ENCODE results near the gene METTL27.
"Not testable (repeated sequence)": the region's sequence is repeated elsewhere in the genome, so short reads cannot be mapped to it uniquely, and the experiment has no call there.

METTL27 gene

DNA sequence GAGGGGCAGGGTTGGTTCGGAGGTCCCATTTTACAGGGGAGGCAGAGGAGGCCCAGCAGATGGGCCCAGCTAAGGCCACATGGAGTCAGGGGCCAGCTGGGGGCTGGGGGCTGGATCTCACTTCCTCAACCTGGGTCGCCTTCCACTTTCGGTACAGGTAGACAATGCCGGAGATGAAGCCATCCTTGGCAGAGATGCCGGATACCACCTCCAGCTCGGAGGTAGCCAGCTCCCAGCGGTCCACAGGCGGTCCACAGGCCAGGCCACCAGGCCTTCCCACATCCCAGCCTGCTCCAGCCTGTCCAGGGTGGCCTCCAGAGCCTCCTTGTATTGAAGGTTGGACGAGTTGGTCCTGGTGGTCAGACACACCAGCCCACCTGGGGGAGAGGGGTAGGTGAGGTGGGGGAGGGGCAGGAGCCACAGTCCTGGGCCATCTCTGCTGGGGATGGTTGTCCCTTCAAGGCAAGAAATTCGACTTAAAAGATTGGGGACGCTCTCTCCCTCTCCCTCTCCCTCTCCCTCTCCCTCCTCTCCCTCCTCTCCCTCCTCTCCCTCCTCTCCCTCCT lies 7.6 kb downstream of the METTL27 start:
- DNase-seq, result no peak

DNA sequence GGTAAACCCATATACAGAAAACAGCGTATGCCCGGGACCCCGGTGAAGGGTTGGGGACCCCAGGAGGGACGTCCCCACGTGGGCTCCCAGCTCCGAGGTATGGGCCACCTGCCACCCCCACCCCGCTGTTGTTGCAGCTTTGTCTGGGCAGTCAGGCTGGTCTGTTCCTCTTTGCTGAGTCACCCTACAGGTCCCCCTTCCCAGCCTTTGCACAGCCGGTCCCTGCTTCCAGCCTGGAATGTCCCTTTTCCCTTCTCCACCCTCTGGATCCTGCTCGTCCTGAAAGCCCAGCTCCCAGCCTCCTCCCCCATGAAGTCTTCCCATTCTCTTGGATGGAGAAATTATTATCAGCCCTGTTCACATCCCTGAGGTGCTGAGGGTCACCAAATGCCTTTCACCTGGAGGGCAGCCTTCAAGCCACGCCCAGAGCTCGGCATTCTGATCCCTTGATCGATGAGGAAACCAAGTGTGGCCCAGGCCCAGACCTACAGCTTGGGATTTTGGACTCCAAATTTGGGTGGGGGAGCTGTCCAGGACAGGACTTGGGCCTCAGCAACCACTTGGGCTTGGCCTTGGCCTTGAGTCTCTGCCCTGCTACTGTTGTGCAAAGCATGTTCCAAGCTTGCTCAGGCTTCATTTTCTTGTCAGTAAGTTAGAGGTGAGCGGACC lies 8.9 kb downstream of the METTL27 start:
- DNase-seq, result no peak

- DNase-seq, result no peak
Observed at GRCh38 chr7:73832806-73833205, 9.5 kb downstream of the METTL27 start.

DNA sequence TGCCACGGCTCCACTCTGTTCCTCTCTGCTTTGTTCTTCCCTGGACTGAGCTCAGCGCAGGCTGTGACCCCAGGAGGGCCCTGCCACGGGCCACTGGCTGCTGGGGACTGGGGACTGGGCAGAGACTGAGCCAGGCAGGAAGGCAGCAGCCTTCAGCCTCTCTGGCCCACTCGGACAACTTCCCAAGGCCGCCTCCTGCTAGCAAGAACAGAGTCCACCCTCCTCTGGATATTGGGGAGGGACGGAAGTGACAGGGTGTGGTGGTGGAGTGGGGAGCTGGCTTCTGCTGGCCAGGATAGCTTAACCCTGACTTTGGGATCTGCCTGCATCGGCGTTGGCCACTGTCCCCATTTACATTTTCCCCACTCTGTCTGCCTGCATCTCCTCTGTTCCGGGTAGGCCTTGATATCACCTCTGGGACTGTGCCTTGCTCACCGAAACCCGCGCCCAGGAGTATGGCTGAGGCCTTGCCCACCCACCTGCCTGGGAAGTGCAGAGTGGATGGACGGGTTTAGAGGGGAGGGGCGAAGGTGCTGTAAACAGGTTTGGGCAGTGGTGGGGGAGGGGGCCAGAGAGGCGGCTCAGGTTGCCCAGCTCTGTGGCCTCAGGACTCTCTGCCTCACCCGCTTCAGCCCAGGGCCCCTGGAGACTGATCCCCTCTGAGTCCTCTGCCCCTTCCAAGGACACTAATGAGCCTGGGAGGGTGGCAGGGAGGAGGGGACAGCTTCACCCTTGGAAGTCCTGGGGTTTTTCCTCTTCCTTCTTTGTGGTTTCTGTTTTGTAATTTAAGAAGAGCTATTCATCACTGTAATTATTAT lies 10.3 kb downstream of the METTL27 start:
- DNase-seq, result no peak

GRCh38 chr7:73831584-73831833 lies 10.8 kb downstream of the METTL27 start:
- DNase-seq, result no peak

DNA sequence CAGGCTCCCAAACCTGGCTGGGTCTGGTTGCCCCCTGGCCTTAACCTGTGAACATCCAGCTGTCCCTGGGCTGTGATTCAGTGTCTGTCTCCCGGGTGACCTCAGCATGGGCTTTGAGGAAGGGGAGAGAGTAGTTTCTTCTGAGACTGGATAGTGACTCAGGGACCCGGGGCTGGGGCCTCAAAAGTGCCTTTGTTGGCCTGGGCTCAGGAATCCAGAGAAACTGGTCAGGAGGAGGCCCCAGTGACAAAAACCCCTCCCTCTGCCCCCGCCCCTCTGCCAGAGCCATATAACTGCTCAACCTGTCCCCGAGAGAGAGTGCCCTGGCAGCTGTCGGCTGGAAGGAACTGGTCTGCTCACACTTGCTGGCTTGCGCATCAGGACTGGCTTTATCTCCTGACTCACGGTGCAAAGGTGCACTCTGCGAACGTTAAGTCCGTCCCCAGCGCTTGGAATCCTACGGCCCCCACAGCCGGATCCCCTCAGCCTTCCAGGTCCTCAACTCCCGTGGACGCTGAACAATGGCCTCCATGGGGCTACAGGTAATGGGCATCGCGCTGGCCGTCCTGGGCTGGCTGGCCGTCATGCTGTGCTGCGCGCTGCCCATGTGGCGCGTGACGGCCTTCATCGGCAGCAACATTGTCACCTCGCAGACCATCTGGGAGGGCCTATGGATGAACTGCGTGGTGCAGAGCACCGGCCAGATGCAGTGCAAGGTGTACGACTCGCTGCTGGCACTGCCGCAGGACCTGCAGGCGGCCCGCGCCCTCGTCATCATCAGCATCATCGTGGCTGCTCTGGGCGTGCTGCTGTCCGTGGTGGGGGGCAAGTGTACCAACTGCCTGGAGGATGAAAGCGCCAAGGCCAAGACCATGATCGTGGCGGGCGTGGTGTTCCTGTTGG lies 11.4 kb downstream of the METTL27 start, which contains the start of gene CLDN4:
CLDN4 (plus strand) TSS at position 316 of the 903 bp plus-strand sequence; CDS start at position 522, 206 bp downstream.
- DNase-seq, result no peak

DNA sequence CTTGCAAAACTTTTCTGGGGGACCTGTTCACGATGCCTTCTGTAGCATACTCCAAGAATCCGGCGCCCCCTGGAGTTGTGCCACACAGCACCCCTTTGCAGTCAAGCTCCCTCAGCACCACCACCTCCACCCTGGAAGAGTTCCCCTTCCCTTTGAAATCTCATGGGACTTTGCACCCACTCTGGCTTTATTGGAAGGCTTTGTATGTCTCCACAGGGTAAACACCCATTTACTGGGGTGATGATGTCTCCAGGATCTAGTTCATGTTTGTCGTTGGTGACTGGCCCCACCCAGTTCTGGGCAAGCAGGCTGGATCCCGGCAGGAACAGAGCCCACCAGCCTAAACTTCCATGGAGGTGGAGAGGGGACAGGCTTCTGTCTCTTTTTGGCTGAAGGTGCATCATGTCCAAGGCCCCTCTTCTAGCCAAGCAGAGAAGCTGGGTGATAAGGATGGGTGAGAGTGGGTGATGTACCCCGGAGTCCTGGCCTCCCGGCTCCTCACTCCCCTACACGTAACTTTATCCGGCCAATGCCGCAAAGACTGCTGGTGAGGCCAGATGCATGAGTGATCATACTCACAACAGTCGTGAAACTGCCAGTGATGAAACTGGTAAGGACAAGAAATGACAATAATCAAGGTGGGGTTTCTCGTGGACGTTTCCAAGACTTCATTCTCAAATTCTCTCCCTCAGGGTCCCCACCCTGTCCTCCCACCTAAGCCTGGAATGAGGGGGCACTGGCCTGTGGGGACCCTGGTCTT lies 12.2 kb downstream of the METTL27 start:
- no peak for DNase-seq

DNA sequence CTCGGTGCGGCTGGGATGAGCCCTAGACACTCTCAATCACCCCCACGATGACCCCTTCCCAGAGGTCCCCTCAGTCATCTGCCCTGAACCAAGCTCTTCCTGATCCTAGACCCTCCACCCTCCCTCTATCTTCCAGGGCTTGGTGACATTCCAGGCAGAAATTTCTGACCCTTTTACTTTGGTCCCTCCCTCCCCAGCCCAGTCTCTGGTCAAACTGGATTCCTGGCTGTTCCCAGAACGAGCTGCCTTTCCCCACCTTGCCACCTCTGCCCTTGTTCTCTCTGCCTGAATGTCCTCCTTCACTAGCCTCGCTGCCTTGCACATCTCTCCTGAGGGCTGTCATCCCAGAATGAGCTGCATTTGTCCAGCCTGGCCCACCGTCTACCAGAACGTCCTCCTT lies 12.8 kb downstream of the METTL27 start:
- DNase-seq, result no peak

DNA sequence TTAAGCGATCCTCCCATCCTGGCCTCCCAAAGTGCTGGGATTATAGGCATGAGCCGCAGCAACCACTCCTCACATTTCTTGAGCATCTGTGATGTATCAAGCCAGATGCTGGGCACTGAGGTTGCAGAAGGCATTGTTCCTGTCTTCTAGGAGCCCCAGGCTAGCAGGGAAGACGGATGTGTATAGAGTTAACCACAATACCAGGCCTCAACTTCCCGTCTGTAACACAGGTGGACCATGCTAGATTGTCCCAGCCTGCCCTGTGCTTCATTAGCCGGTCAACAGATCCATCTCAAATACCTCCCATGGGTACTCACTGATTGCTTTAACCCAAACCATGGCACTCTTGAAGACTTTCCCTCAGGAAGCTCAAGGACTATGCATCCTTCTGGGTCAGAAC lies 13.3 kb downstream of the METTL27 start:
- DNase-seq, result no peak

DNA sequence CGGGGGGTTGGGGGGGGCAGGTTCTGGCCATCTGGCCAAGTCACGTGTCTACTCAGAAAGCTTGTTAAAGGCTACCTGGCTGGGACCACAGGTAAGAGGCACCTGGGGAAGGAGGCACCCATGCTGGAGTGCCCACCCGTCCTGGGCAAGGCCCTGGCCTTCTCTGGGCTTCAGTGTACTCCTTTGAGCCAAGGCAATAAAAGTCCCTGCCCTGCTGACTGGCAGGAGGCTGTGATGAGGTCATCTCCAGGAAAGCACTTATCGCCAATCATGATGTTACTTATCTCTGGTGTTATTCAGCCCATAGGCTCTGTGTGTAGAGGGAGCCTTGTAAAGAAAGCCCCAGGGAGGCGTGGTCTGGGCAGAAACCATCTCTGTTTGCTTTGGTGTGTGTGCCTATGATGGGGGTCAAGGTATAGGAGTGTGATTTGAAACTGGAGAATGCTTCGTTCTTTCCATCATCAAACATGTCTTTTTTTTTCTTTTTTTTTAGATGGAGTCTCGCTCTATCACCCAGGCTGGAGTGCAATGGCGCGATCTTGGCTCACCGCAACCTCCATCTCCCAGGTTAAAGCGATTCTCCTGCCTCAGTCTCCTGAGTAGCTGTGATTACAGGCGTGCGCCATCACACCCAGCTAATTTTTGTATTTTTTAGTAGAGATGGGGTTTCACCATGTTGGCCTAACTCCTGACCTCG lies 14.1 kb downstream of the METTL27 start:
- DNase-seq, result peak; percentile 19

DNA sequence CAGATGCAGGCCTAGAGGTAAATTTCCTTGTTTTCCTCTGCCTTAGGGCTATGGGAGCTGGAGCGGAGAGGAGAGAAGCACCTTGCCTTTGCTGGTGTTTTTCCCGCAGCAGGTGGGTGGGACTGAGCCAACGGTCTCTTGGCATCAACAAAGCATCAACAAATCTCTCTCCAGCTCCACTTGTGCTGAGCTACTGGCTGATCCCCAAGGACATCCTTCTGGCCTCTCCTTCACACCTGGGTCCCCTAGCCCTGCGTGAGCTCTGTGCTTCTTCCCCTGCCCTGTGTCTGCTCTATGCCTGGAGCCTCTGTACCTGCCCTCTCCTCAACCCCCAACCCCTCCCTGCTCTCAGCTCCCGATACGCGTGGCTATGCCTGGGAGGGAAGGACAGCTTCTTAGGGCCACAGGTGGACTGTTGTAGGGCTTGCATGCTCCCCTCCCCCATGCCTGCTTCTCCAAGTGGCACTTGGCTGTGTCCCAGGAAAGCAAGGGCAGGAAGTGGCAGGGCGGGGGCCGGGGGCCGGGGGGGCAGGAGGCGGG lies 14.7 kb downstream of the METTL27 start:
- no peak for DNase-seq

DNA sequence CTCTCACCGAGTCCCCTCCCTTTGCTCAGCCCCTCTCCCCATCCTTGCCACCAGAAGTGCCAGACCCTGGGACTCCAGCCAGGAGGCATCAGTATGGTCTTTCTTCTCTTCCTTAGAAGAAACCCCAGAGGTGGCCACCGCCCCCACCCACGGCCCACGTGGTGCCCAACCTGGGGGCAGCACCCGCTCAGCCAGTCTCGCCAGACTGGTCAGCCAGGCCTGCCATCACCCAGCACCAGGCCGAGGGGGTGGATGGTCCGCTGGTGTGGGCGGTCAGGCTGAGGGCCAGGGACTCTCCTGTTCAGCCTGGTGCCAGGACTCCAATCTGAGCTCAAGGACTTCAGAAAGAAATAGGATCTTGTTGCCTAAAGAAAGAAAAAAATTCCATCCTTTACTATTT lies 17.3 kb downstream of the METTL27 start:
- no peak for DNase-seq

- DNase-seq, result no peak
Observed at GRCh38 chr7:73823873-73824592, 18.3 kb downstream of the METTL27 start.

DNA sequence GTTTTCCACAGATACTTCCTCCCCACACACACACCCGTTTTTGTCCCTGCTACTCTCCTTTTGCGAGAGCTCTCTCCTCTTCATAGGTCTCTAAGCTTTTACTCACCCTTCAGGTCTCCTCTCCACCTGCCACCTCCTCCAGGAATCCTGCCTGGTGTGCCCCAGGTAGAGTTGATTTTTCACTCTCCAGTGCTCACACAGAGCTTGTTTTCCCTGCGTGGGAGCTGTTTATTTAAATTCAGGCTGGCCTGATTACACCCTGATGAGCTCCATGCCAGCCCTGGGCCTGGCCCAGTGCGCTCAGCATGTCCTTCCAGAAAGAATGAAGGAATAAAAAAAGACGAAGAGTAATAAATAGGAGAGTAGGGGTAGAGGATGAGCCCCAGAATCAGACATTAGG lies 19.1 kb downstream of the METTL27 start:
- peak; percentile 18 for DNase-seq

DNA sequence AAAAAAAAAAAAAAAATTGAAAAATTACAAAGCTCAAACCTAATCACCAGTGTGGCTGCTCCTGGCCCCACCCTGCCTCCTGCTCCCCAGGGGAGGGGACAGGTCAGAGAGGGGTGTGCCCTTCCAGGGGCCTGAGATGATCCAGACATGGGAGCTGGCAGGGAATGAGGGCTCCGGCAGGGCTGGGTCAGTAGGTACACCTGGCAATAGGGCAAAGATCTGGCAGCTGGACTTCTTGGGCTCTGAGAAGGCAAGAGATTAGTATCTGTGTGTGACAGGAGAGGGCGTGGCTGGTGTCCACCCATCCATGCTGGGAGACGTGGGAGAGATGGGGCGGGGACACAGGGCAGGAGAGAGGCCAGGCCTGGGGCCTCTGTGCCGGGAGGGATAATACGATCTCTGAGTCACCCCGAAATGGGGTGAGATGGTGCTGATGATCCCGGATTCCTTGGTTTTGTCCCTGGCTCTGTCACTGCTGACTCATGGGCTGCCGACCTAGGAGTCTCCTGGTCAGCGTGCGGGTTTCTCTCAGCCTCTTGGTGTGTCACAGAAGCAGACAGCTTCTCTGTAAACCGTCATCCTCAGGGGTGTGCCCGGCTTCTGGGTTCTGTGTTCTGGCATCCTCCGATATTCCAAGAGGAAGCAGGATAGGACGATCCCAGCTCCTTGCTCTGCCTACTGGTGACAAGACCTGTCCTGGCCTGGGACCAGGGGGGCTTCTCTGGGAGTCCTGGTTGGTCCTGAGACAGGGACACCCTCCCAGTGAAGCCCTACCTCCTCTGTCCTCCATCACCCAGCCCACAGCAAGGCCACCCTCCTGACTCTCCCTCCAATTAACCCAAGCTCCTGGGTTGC lies 19.8 kb downstream of the METTL27 start:
- peak; percentile 97 for DNase-seq

DNA sequence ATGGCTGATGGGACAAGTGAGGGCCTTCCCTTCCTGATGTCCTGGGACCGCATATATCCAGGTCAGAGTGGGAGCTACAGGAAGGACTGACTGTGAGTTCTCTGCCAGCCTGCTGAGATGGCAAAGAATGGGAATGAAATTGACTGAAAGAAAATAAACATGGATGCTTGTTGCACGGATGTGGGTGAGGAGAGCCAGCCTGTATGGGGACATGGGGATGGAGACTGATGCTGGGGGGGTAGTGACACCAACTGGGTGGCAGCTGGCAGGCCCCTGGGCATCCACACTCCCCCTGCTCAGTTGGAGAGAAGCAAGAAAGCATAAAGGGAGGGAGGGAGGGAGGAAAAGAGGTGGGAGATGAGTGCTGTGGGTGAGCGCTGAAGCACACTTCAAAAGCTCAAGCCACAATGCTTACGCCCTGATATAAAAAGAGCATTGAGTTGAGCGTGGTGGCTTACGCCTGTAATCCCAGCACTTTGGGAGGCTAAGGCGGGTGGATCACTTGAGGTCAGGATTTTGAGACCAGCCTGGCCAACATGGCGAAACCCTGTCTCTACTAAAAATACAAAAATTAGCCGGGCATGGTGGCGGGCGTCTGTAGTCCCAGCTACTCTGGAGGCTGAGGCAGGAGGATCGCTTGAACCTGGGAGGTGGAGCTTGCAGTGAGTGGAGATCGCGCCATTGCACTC lies 20.6 kb downstream of the METTL27 start:
- DNase-seq, result not testable (repeated sequence)

DNA sequence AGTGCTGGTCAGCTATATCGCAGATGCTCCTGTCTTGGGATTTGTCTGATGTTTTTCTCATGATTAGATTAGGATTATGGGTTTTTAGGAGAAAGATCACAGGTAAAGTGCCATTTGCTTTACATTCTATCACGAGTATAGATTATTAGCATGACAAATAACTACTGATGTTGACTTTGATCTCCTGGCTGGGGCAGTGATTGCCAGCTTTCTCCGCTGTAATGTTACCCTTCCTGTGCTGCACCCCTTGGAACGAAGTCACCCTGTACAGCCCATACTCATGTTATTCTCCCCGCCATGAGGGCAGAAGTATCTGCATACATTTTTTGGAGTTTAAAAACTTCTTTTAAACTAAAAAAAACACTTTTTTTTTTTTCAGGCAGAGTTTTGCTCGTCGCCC lies 22.3 kb downstream of the METTL27 start:
- no peak for DNase-seq

DNA sequence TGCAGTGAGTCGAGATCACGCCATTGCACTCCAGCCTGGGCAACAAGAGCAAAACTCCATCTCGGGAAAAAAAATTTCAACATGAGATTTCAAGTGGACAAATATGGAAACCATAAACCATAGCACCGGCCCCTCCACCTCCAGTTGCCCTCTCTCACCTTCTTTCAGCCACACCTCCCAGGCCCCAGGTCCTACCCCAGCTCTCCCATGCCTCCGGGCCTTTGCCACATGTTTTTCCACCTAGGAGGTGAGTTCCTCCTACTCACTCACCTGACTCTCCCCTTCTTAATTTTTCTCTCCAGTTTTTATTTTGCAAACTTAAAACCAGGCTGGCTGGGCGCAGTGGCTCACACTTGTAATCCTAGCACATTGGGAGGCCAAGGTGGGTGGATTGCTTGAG lies 25.2 kb downstream of the METTL27 start:
- DNase-seq, result no peak

- no peak for DNase-seq
Observed at GRCh38 chr7:73815436-73815835, 26.9 kb downstream of the METTL27 start.
